GM18511 (cell line): ENCODE measurements around the gene EMP2.
"Not testable (repeated sequence)": the region's sequence is repeated elsewhere in the genome, so short reads cannot be mapped to it uniquely, and the experiment has no call there.

ENCODE experiments used
- ATAC-seq: cut with Tn5 transposase; IDR thresholded peaks from one replicate; pipeline ENCODE4 v1.9.1; 2021; ENCODE audit warnings: mild to moderate bottlenecking, moderate library complexity; ENCODE audit not compliant: unreplicated experiment

EMP2 gene, protein sequence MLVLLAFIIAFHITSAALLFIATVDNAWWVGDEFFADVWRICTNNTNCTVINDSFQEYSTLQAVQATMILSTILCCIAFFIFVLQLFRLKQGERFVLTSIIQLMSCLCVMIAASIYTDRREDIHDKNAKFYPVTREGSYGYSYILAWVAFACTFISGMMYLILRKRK

DNA sequence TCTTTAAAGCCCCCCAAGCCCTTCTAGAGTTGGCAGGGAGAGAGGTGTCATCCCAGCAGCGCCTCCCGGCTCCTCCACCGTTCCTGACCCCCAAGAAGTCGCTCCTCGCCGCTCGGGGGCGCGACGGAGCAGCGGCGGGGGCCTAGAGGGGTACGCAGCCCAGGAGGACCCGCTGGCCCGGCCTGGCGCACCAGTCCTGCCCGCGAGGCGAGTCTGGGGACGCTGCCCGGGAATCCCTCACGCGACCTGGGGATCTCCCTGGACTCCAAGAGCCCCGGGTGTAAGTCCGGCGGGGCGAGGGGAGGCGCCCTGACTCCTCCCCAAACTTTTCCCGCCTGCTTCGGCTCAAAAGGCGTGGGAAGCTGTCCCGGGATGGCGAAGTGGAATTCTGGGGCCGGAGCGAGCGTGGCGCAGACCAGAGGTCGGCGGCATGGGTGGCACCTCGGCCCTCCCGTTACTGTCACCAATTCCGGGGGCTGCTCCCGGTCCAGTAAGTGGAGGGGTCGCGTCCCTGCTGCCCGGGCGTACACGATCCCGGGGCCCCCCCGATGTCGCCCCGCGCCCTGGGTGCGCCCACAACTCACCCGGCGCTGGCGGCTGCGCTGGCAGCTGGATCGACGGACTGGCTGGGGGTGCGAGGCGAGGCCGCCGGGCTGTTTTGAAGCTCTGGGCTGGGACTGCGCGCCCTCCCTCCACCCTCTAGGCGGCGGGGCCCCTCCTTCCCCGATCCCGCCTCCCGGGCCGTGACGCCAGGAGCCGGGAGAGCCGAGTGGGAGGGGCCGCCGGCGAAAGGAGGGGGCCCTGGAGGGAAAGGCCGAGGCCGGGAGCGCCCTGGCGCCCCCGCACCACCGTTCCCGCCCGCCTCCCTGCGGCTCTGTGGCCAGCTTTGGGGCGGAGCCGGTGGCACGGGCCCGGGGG lies at the start of gene EMP2:
TSS of gene EMP2 (minus strand) at position 634 of the 918 bp plus-strand sequence. CDS start 32,981 bp downstream, outside the sequence.
- no peak for ATAC-seq

DNA sequence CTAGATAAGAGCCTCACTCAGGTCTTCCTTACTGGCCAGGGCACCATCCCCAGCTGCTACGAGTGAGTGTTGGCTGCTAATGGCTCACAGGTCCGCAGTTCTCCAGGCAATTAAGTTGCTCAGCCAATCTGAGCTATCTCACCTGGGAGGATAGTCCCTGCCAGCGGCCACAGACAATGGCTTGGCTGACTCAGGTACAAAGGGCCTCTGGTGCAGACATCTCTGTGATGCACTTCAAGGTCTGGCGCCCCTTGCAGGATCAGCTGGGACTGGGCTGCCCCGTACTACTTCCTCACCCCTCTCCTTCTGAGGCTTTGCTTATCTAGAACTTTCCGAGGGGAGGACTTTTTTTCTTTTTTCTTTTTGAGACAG lies 49.2 kb upstream of the EMP2 start:
- ATAC-seq, result no peak

DNA sequence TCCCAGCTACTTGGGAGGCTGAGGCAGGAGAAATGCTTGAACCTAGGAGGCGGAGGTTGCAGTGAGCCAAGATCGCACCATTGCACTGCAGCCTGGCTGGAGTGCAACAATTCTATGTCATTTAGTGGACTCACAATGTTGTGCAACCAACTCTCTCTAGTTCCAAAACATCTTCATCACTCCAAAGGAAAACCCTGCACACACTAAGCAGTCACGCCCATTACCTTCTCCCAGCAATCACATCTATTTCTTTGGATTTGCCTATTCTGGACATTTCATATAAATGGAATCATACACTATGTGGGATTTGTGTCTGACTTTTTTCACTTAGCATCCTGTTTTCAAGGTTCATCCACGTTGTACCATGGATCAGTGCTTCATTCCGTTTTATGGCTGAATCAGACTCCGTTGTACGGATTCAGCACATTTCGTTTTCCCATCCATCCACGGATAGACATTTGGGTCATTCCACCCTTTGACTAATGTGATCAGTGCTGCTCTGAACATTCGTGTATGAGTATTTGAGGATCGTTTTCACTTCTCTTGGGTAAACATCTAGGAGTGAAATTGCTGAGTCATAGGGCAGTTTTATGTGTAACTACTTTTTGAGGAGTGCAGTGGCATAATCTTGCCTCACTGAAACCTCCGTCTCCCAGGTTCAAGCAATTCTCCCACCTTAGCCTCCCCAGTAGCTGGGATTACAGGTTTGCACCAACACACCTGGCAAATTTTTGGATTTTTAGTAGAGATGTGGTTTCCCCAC lies 45.4 kb upstream of the EMP2 start:
- ATAC-seq, result no peak

DNA sequence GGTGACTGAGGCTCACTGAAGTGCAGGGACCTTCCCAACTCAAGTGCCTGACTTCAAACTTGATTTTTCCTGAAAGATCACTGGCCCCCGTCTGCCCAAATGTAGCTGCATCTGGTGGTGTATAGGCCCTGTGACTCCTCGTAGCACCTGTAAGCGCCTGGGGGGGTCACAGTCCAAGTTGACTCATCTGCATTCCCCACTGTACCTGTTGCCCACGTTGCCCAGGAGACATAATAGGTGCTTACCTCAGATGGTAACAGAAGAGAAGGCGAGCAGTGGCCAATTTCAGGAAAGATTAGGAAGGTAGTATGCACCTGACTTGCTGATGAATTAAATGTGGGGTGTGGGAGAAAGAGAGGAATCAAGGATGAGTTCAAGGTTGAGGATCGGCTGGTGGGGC lies 44.1 kb upstream of the EMP2 start:
- ATAC-seq, result no peak

DNA sequence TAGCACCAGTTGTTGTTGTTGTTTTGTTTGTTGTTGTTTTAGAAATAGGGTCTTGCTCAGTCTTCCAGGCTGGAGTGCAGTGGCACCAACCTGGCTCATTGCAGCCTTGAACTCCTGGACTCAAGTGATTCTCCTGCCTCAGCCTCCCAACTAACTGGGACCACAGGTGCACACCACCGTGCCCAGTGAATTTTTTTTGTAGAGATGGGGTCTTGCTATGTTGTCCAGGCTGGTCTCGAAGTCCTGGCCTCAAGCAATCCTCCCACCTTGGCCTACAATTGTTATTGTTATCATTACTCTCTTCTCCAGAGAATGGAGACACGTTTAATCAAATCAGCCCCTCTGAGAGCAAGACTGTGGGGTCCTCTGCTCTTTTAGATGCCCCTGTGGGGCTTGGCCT lies 42.7 kb upstream of the EMP2 start:
- ATAC-seq, result no peak

DNA sequence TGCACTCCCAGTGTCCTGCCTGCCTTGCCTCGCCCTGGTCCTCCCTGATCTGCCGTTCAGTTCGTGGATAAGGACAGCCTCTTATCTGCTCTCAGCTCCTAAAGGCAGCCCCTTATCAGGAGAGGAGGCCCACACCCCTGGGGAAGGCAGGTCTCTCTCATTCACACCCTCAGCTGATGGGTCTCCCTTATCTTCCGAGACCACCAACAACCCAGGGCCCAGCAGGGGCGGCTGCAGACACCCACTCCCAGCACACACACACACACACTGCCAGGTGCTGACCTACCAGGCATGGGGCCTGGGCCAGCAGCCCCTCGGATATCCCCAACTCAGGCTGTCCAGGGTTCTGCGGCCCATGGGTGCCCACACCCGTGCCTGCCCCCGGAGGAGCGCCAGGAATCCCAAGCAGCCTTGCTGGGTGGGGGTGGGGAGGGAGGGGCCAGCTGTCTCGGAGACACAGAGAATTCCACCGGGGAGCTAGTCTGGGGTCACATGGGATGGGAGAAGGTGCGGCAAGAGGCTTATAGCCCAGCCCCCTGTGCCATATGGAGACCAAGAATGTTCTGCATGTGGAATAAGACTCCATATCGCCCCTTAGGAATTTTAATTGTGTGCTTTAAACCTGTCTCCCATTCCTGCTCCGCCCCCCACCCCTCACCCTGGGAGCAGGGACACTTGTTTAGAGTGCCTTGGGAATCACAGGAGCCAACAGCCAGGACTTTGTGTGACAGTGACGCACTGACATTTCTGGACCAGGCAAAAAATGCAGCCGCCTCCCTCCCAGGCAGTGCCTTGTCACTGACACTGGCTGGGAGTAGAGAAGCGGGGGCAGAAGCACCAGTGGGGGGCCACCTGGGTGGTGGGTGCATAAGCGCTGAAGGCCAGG lies 41.9 kb upstream of the EMP2 start:
- no peak for ATAC-seq

DNA sequence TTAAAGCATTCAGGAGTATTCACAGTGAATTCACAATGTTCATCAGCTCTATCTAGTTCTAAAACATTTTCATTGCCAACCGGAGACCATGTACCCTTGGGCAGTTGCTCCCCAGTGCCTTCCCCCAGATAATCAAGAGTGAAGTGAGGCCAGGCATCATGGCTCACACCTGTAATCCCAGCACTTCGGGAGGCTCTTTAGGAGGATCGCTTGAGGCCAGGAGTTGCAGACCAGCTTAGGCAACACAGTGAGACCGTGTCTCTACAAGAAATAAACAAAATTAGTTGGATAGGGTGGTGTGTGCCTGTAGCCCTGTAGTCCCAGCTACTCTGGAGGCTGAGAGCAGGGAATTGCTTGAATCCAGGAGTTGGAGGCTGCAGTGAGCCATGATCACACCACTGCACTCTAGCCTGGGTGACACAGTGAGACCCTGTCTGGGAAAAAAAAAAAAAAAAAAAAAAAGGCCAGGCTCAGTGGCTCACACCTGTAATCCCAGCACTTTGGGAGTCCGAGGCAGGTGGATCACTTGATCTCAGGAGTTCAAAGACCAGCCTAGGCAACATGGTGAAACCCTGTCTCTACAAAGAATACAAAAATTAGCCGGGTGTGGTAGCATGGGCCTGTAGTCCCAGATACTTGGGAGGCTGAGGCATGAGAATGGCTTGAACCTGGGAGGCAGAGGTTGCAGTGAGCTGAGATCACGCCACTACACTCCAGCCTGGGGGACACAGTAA lies 41.0 kb upstream of the EMP2 start:
- not testable (repeated sequence) for ATAC-seq

DNA sequence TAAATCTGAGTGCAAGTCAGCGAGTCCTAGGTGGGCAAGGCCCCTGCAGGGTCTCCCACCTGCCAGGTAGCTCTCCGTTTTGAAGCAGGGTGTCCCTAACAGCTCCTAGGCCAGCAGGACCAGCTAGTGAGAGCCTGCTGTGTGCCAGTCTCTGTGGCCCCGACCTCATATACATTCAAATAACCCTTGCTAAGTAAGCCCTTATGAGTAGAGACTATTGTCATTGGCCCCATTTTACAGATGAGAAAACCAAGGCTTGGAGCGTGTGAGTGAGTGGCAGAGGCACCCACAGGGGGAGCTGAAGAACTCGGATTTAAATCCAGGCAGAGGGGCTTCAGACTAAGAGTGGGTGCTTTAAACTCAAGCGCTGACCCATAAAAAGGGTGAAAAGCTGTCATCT lies 39.7 kb upstream of the EMP2 start:
- ATAC-seq, result no peak

DNA sequence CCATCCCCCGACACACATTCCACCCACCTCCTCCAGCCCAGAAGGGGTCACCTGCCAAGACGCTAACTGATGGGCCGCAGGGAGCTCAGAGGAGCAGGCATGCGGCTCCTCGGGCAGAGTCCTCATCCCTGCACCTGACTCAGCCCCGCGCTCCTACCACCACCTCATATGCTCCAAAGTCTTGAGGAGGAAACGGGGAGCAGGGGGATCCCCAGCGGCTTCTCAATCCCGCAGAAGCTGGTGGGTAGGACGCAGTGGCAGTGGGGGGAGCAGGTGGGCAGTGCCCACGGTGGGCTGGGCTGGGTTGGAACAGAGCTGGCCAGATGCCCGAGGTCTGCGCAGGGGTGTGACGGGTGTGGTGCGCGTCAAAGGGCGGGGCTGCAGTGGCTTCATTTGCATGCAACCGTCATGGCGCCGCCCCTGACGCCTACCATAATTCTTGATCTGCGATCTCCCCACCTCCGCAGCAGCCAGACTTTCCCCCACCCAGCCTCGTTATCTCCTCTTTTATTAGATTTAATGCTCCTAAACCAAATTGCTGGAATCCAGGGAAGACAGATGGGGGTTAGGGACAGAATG lies 39.0 kb upstream of the EMP2 start:
- ATAC-seq, result no peak

DNA sequence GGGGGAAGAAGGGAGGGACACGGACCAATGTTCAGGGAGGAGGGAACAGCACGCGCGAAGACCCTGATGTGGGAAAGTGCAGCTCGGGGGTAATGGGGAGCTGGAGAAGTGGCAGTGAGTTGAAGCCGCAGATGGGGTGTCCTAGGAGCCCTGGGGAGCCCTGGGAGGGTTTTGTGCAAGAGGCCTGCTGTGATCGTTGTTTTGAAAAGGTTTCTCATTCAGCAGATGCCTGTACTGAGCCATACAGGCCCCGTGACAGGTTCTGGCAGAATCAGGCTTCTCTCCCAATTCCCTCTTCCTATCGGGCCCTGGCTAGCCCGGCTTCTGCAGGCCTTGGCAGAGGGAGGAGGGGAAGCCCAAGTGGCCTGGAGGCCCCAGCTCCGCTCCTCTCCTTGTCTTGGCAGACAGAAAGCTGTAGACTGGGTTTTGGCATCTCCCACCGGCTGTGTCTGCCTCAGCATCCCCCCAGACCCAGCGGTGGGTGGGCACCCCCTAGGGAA lies 38.4 kb upstream of the EMP2 start:
- no peak for ATAC-seq

DNA sequence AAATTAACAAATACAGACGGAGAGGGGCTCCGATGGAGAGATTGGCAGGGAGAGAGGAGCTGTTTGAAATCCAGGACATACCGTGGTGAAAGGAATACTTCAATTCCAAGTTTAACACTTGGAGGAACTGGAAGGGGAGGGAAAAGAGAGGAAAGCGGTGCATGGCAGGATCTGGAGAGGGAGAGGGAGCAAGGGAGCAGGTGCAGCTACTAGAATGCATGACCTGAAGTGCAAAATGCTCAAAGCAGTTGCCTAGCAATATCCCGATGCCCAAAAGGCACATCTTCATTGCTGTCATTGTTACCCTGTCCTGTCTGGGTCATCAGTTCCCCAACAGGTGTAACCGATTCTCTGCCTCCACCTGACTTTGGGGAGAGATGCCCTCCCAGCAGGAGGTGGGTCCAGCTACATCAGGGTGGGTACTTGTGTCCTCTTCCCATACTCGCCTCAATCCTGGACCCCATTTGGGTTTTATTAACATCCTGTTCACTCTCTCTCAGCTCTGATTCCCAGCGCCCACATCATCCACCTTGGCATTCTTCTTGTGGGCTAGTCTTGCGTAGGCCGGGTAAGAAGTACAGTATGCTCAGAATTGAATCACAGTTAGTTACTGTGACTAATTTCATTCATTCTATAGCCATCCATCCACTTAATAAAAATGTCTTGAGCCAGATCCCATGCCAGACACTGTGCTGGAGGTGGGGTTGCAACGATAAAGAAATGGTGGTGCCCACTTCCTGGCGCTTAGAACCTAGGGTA lies 37.4 kb upstream of the EMP2 start:
- ATAC-seq, result no peak

DNA sequence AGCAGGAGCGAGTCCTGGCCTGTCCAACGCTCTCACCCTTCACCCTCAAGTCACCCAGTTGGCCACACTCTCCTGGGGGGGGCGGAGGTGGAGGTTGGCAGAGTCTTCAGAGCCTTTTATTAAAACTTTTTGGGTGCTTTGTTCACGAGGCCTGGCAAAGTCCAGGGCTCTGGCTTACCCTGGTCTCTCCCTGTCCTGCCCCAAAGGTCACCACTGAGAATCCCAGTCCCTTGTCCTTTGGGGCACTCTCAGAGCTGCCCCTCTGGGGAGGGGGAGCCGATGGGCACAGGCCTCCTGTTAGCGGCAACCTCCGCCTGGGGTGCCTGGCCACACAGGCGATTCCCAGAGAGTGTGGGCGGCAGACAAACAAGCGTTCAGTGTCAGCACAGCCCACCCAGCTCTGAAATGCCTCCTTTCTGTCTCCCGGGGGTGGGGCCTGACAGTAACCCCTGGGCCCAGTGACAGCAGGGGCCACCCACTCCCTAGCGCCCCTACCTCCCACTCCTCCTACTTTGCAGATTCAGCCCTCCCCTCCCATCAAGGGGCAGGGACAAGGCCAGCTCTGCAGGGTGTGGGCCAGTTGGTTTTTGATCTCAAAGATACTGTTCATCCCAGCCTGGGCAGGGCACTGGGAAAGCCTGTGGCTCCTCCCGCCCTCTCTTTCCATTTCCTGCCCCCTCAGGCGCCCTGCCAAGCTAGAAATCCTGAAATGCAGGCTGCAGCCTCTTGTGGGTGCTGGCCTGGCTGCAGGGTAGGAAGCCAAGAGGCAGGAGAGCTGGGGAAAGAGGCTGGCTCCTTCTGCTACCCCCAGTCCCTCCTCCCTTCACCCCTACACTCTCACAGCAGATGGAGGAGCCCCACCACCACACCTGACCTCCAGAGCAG lies 36.6 kb upstream of the EMP2 start:
- ATAC-seq, result no peak

DNA sequence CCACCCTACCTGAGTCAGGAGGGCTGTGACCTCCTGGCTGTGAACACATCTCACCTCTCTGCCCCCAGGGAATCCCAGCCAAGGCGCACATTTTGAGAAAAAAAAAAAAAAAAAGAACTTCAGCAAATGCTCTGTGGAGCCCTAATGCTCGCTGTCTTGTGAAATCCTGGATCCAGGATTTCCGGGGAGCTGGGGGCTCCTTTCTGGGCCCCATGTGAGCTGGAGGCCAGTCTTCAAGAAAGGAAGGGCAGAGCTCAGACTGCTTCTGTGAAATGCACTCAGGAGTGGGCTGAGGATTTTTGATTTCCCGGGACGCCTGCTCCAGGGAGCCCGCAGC lies 36.0 kb upstream of the EMP2 start:
- no peak for ATAC-seq

DNA sequence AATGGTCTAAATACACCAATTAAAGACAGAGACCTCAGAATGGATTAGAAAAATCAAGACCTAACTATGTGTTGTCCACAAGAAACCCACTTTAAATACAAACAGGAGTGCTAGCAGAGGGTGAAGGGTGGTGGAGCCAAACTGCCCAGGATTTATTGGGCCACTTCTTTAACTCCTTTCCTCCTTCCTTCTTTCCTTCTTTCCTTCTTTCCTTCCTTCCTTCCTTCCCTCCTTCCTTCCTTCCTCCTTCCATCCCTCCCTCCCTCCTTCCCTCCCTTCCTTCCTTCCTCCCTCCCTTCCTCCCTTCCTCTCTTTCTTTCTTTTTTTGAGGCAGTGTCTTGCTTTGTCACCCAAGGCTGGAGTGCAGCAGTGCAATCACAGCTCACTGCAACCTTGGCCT lies 34.3 kb upstream of the EMP2 start:
- ATAC-seq, result no peak

DNA sequence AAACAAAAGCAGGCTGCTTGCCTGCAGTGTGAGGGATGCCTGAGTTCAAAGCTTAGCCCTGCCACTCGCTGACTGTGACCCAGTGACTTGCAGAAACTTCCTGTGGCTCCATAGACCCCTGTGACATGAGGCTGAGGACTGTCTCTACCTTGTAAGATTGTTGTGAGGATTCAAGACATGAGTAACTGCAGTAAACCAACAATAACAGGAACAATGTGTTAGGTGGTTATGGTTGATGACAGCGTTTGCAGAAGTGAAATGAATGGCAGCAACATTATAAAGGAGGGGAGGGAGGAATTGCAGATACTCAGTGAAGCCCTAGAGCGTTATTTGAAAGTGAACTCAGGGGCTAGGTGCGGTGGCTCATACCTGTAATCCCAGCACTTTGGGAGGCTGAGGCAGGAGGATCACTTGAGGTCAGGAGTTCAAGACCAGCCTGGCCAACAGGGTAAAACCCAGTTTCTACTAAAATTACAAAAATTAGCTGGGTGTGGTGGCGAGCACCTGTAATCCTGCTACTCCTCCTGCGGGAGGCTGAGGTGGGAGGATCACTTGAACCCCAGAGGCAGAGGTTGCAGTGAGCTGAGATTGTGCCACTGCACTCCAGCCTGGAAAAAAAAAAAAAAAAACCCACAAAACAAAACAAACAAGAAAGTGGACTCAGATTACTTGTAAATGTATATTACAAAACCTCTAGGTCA lies 33.5 kb upstream of the EMP2 start:
- no peak for ATAC-seq

DNA sequence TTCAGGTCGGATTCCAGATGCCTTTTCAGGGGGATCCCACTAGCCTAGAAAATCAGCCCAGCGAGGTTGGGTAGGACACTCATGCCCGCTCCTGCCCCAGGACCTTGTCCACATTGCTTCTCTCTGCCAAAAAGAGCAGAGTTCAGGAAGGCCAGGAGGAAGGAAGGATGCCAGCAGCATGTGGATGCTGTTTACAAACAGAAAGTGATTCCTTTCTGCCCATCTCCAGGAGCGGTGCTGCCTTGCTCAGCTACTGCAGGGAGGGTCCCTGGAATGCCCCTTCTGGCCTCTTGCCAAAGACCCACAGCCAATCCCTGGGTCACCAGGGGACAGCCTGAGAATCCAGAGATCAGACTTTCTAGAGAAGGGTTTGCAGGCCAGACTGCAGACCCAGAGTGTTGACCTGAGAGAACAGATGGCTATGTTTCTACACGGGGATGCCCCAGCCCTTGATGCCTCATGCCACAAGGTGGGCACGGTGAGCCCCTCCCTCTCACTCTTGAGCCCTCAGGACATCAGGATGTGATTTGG lies 32.3 kb upstream of the EMP2 start:
- no peak for ATAC-seq

DNA sequence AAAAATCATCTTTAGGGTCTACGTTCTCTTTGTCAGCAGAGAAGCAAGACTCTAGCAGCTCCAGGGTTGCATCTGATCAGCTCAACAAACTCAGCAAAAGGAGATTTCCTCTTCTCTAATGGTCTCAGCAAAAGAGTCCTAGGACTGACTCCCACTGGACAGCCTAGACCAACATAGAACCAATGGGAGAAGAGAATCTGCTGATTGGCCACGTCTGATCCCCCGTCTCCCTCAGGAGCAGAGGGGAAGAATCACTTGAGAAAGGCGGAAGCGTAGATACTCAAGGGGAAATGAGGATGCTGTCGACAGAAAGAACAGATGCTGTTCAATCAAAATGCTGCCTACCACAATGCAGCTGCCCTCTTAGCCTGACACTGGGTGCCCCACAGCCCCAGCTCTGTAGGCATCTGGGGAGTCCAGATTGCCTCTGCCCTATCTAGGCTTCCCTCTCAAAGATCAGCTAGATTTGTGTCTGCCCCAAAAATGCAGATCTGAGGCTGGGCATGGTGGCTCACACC lies 31.5 kb upstream of the EMP2 start:
- ATAC-seq, result no peak
